GM12892 (cell line): ENCODE results near the gene PPP3CA.

Experiments
- DNase-seq: peaks from one replicate; pipeline ENCODE4 v3.0.0; 2011; ENCODE audit not compliant: insufficient read length
- FAIRE-seq: peaks from 2 replicates; lab custom pipeline; 2011; peaks lifted over from hg19 to GRCh38; lab: Jason Lieb, UNC
- POLR2A ChIP-seq: IDR thresholded peaks from 2 replicates; pipeline ENCODE4 v1.6.1; 2011; ENCODE audit warnings: low read depth, low read length, control low read depth
- POLR2AphosphoS5 ChIP-seq: IDR thresholded peaks from 2 replicates; pipeline ENCODE4 v1.6.1; 2011; ENCODE audit warnings: low read depth, low read length, control low read depth
- TAF1 ChIP-seq: IDR thresholded peaks from 2 replicates; pipeline ENCODE4 v1.6.1; 2011; ENCODE audit warnings: low read depth, mild to moderate bottlenecking, control low read depth, low read length, borderline replicate concordance

PPP3CA gene

GRCh38 chr4:101348367-101348827 is 1.1 kb upstream of the PPP3CA start:
- FAIRE-seq (no peak), DNase-seq (peak; percentile 24)
- TF ChIP-seq POLR2A = no peak
- no peak for TF ChIP-seq TAF1
- no peak for TF ChIP-seq POLR2AphosphoS5

- FAIRE-seq (peak; percentile 94), DNase-seq (peak; percentile 90)
- peak; percentile 40; the same call in 1 of the 2 replicates for TF ChIP-seq POLR2A
- no peak for TF ChIP-seq POLR2AphosphoS5
Measured at GRCh38 chr4:101347557-101348366, 436 bp upstream of the PPP3CA start.

- TF ChIP-seq TAF1 (no peak), POLR2A (no peak)
- FAIRE-seq = peak; percentile 14
- DNase-seq = peak; percentile 37
Measured at GRCh38 chr4:101346351-101347266, 717 bp downstream of the PPP3CA start.

GRCh38 chr4:101345596-101346350 is 1.6 kb downstream of the PPP3CA start:
- TF ChIP-seq POLR2AphosphoS5 (no peak), TAF1 (no peak), POLR2A (no peak)
- DNase-seq (peak; percentile 43), FAIRE-seq (no peak)

GRCh38 chr4:101345271-101345595 is 2.1 kb downstream of the PPP3CA start:
- FAIRE-seq = peak; percentile 9
- no peak for TF ChIP-seq TAF1
- no peak for DNase-seq

- TF ChIP-seq TAF1 (no peak), POLR2AphosphoS5 (no peak), POLR2A (no peak)
- DNase-seq (no peak), FAIRE-seq (no peak)
Measured at GRCh38 chr4:101339332-101339731, 8.0 kb downstream of the PPP3CA start.

GRCh38 chr4:101337688-101338087 is 9.6 kb downstream of the PPP3CA start:
- FAIRE-seq (no peak), DNase-seq (no peak)
- TF ChIP-seq TAF1 (no peak), POLR2AphosphoS5 (no peak), POLR2A (no peak)

GRCh38 chr4:101334963-101335572 is 12.3 kb downstream of the PPP3CA start:
- no peak for TF ChIP-seq POLR2A
- no peak for TF ChIP-seq POLR2AphosphoS5
- TF ChIP-seq TAF1 = no peak
- no peak for DNase-seq
- peak; percentile 73 for FAIRE-seq

- TF ChIP-seq TAF1 (no peak), POLR2A (no peak), POLR2AphosphoS5 (no peak)
- DNase-seq (no peak), FAIRE-seq (no peak)
Measured at GRCh38 chr4:101332424-101332823, 14.9 kb downstream of the PPP3CA start.

- TF ChIP-seq TAF1 (no peak), POLR2AphosphoS5 (no peak), POLR2A (no peak)
- FAIRE-seq (no peak), DNase-seq (no peak)
Measured at GRCh38 chr4:101331017-101331416, 16.3 kb downstream of the PPP3CA start.

GRCh38 chr4:101329592-101329991 is 17.7 kb downstream of the PPP3CA start:
- FAIRE-seq = no peak
- TF ChIP-seq POLR2AphosphoS5 (no peak), TAF1 (no peak), POLR2A (no peak)
- no peak for DNase-seq

- FAIRE-seq (peak; percentile 80), DNase-seq (no peak)
- TF ChIP-seq TAF1 (no peak), POLR2A (no peak), POLR2AphosphoS5 (no peak)
Measured at GRCh38 chr4:101328063-101328602, 19.2 kb downstream of the PPP3CA start.
